ENCODE measurements around the gene KPNA6.
"Not testable (repeated sequence)": the region's sequence is repeated elsewhere in the genome, so short reads cannot be mapped to it uniquely, and the experiment has no call there.

KPNA6 gene

DNA sequence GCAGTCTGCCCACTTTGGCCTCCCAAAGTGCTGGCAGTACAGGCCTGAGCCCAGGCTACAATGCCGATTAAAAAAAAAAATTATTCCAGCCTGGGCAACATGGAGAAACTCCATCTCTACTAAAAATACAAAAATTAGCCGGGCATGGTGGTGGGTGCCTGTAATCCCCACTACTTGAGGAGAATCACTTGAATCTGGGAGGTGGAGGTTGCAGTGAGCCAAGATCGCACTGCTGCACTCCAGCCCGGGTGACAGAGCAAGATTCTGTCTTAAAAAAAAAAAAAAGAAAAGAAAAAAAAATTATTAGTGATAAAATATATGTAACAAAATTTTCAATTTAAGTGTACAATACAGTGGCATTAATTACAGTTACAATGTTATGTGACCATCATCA lies 35.4 kb downstream of the KPNA6 start:
- DNase-seq: not testable (repeated sequence)

- DNase-seq: no peak
These were observed 36.2 kb downstream of the KPNA6 start for GRCh38 chr1:32144033-32144432.

GRCh38 chr1:32147799-32148198 lies 39.9 kb downstream of the KPNA6 start:
- DNase-seq: not testable (repeated sequence)

- no peak for DNase-seq
These were observed 43.0 kb downstream of the KPNA6 start for GRCh38 chr1:32150847-32151246.

GRCh38 chr1:32151319-32151787 lies 43.5 kb downstream of the KPNA6 start:
- DNase-seq: peak; percentile 53

DNA sequence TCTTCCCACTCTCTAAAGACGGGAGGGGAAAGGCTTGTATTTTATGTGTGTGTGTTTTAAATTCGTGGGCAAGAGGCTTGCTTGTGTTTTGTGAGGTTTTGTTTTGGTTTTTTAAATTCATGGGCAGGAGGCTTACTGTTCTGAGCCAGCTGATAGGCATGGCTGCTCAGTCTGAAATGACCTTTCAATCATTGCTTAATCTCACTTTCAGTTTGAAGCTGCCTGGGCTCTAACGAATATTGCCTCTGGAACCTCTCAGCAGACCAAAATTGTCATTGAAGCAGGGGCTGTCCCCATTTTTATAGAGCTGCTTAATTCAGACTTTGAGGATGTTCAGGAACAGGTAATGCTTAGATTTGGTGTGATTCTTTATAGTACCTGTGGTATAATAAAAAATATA lies 51.3 kb downstream of the KPNA6 start:
- DNase-seq: no peak

GRCh38 chr1:32163405-32163804 lies 55.5 kb downstream of the KPNA6 start:
- no peak for DNase-seq

- not testable (repeated sequence) for DNase-seq
These were observed 57.8 kb downstream of the KPNA6 start for GRCh38 chr1:32165633-32166032.

- DNase-seq: no peak
These were observed 63.1 kb downstream of the KPNA6 start for GRCh38 chr1:32170991-32171390.

DNA sequence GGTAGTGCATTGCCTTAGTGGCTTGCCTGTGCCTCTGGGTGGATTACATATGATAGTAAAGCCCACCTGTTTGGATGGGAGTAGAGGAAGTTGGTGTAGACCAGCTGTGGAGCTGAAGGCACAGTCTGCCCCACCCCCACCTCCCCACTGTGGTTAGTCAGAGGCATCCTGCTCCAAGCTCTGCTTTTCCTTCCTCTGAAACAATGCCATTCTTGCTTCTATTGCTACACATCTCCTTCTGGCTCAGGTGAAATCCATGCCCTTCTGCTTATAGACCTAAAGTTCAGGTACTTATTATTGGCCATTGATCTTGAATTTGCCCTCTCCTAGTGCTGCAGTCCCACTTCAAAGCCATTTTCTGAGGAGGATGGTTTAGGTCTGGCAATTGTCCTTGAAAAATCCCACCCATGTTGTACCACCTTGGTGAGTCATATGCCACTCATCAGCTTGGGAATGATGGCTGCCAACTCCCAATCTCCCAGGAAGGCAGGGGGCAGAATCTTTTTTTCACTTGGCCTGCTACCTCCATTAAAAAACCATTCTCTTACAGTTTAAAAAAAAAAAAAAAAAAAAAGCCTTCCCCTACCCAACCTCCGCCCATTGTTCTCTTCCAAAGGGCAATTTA lies 64.9 kb downstream of the KPNA6 start:
- DNase-seq: peak; percentile 34

DNA sequence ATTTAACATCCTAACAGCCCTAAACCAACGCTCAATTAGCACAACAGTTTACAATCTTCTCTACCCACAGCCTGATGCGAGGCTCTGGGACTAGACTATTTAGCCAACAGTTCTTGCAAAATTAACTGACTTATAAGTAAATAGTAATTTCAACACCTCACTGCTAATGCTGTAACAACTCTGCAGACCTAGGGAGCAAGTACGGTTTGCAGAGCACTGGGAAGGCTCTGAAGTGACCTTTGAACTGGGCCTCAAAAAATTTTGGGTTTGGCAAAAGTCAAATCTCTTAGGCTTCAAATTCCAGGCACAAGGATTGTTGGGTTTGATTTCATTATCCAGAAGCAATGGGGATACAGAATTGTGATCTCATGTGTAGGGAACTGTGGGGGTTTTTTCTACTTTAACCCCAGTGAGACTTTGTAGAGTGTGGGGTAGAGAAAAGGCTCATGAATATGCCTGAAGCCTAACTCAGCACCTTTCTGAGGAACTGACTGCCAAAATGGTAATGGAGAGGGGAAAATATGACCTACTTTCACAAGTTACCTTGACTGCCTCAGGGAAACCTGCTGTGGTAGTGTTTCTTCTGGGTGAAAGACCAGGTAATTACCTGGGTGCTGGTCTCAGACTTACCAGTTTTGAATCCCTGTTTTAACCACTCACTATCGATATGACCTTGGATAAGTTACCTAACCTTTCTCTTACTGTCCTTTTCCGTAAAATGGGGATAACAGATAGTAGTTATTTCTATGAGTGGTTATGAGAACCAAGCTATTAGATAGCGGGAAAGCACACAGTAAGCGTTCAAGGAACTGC lies 70.7 kb downstream of the KPNA6 start:
- DNase-seq: no peak

DNA sequence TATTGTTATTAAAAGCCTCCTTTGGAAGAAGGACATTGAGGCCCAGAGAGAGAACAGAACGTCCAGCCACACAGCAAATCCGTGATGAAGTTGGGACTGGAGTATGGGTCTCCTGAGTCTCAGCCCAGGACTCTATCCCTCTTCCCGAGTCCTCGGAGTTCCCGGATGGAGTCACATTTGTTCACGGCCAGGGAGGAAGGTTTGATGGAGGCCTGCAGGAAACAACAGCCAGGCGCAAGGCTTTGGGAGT lies 71.3 kb downstream of the KPNA6 start:
- no peak for DNase-seq

DNA sequence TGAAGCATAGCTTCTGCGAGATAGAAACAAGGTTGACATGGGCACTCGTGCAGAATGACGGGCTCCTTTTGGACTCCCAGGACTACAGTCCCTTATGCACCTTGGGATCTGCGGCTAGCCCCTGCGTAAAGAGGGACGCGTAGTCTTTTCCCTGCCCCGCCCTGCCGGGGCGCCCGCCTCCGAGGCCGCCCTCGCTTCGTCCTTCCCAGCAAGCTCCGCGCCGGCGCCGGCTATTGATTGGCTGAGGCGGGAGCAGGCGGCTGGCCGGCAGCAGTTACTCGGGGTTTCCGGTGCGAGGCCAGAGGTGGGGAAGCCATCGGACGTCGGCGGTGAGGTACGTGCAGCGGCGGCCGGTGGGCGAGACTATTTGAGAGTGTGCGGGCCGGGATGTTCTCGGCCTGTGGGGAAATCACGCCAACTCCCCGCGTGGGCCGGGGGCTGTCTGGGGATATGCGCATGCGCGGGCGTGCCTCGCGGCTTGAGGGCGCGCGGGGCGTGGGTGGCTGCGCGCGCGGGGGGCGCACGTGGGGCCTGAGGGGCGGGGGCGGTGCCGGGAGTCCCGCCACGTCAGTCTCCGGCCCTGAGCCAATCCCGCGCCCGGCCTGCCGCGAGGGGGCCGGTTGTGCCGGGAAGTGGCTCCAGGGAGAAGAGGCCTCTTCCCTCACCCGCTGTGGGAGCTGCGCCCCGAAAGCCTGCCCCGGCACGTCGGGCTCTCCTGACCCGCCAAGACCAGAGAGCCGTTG lies 71.8 kb downstream of the KPNA6 start, which contains the start of gene TXLNA:
Gene TXLNA (plus strand): TSS at position 233 of the 743 bp plus-strand sequence. CDS start 671 bp downstream, outside the sequence.
- DNase-seq: peak; percentile 94

DNA sequence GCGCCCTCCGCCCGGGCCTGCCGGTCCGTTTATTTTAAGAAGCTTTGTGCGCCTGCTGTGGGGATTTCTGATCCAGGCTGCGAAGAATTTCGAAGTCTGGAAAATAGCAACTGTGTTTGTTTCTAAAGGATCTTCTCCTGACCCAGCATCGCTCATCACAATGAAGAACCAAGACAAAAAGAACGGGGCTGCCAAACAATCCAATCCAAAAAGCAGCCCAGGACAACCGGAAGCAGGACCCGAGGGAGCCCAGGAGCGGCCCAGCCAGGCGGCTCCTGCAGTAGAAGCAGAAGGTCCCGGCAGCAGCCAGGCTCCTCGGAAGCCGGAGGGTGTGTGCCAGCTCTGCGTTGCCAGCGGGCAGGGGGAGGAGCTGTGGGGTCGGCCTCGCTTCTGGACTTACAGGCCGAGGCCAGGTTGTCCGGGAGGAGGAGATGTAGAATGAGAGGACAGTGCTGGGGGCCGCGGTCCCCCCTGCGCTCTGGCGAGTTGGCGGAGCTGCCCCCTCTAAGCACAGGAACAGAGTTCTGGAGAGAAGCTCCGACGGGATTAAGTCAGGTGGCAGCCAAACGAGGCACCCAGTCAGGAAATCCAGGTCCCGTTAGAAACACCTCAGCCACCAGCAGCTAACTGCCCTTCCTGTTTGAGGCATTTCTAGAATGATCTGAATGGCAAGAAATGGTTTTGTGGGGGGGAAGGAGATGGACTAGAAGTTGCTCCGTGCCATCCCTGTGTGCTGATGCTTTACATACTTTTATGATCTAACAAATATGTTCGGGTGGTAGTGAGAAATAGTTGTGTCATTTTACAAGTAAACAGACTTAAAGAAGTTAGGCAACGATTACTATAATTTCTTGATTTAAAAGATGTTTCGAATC lies 72.6 kb downstream of the KPNA6 start:
- peak; percentile 43 for DNase-seq

GRCh38 chr1:32181065-32181464 lies 73.2 kb downstream of the KPNA6 start:
- DNase-seq: no peak

- no peak for DNase-seq
These were observed 73.7 kb downstream of the KPNA6 start for GRCh38 chr1:32181563-32181962.

GRCh38 chr1:32182060-32182459 lies 74.2 kb downstream of the KPNA6 start:
- DNase-seq: no peak

DNA sequence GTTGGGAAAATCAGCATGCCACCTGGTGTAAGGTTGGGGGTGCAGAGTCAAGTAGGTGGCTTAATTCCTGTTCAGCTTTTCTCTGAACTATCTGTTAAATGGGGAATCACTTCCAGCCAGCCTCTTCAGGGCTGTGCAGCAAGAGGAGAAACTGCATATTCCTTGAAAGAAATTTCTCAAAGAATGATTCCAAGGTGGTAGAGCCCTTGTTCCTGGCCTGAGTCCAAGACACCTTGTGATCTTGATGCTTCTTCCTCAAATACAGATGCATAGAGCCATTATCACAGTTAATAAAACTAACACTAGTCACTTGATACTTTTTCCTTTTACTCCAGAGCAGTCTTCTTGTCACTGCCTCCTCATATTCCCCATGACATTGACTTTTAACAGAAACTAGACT lies 76.8 kb downstream of the KPNA6 start:
- DNase-seq: no peak

DNA sequence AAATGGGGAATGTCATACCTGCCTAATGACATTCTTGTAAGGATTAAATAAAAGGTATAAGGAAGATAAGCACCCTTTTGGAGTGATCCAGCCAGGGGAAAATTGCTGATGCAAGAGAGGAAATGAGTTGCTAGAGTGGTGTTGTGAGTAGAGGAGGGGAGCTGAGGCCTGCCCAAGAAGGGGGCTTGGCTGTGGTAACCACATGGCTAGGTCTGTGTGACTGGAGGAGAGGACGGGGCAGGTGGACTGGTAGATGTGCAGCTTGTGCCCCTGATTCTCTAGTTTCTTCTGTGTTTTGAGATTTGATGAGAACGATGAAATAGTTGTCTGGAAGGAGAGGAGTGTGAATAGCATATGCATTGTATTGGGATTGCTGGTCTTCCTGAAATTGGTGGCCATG lies 78.2 kb downstream of the KPNA6 start:
- no peak for DNase-seq

DNA sequence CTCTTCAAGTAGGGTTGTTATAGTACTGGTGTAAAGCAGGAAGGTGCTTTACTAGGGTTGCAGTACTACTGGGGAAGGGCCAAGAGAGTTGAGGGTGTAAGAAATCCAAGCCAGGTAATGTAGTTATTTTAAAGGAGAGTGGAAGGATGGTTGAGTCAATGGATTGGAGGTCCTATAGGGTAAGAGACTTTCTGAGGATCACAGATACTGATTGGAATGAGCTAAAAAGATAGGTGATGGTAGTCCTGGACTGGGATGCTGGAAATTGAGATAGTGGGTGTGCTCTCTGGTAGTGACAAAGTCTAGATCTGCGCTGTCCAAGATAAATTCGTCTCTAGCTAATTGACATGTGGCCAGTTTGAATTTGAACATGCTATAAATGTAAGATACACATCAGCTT lies 78.6 kb downstream of the KPNA6 start:
- DNase-seq: no peak

DNA sequence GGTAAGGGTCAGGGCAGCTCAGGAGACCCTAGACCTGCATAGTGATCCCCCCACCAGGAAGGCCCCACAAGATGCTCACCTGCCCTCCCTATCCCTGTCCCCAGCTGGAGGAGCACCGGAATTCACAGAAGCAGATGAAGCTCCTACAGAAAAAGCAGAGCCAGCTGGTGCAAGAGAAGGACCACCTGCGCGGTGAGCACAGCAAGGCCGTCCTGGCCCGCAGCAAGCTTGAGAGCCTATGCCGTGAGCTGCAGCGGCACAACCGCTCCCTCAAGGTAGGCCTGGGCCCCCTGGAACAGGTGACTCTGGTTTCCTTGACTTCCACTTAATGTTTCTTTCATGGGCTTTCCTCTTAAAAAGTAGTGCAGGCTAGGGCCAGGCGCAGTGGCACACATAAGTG lies 80.0 kb downstream of the KPNA6 start:
- no peak for DNase-seq

DNA sequence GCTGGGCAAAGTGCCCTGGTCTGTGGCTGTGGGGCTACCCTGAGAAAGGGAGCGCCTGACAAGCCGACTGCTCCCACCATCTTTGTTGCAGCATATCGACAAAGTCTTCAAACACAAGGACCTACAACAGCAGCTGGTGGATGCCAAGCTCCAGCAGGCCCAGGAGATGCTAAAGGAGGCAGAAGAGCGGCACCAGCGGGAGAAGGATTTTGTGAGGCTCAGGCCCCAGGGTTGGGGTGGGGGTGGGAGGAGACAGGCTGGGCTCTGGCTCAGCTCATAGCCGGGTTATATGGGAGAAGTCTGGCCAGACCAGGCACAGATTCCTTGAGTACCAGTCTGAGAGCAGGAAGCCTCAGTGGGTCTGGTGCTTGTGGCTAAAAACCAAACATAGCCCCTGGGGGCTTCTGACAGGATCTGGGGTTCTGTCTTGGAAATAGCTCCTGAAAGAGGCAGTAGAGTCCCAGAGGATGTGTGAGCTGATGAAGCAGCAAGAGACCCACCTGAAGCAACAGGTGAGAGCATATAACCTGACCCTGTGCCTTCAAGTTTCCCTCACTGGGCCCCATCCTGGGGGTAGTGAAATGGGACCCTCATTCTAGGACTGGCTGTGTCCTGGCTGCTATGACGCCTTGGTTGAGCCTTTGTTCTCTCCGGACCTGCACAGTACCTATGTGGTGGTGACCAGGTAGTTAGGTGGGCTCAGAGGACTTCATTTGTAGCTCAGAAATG lies 84.5 kb downstream of the KPNA6 start:
- no peak for DNase-seq

Measured in NCI-H226 (cell line).